Measurements from ENCODE around the gene TAL1.

TAL1 gene

GRCh38 chr1:47223921-47224675, 7.9 kb downstream of the TAL1 start:
- H3K4me3 ChIP-seq (ENCODE audit: insufficient read length, low read depth): no peak overlapping the region
- peaks cover 14% of the 10 kb centered on the region for H3K4me1 ChIP-seq (ENCODE audit: insufficient read depth, insufficient read length)
- no peak overlapping the region for H3K9ac ChIP-seq (ENCODE audit: insufficient read length, low read depth)
- TF ChIP-seq ZNF274 (IDR thresholded peaks at IDR 0.05; ENCODE audit: low read depth, low read length) (no peak), YY1 (IDR thresholded peaks at IDR 0.05; ENCODE audit: insufficient read depth, insufficient read length) (no peak), SUZ12 (IDR thresholded peaks at IDR 0.05; ENCODE audit: extremely low read depth, insufficient read depth, insufficient read length) (no peak)
- H3K27me3 ChIP-seq (ENCODE audit: insufficient read depth, insufficient read length): peaks cover 78% of the 10 kb centered on the region
- H3K9me3 ChIP-seq (ENCODE audit: insufficient read depth, low read length): no peaks in the 10 kb centered on the region
- H3K36me3 ChIP-seq (ENCODE audit: insufficient read depth, insufficient read length, low read length): no peaks in the 10 kb centered on the region
- DNase-seq (ENCODE audit: low read depth, low spot score): no peak

DNA sequence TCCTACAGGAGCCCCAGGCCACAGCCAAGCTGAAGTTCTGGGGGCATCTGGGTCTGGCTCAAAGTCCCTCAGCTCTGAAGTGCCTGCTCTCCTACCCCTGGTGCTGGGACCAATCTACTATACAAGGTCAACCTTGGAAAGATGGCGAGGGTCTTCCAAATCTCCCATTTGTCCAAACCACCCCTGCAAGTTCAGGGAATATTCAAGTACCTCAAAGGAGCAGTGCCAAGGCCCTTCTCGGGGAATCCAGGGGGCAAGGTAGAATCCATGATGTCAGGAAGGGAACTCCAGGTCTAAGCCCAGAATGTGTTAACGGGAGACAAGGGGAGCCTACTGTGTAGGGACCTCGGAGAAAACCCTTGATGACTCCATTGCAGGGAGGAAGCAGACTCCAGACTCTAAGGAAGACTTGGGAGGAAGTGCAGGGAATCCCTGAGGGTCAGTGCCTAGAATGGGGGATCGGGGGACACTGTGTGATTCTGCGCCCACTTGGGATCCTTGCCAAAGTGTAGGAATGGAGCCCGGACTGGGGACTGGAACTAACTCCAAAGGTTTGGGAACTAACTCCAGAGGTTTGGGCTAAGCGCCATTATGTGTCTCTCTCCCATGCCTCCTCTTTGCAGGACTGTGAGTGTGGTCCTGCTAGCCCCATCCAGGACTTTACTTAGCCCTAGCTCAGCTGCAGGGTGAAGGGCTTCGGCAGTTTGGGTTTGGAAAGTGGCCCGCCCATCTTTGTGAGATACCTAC, 8.7 kb downstream of the TAL1 start:
- Histone ChIP-seq H3K9ac (ENCODE audit: insufficient read length, low read depth) (no peak overlapping the region), H3K4me3 (ENCODE audit: insufficient read length, low read depth) (no peak overlapping the region), H3K4me1 (ENCODE audit: insufficient read depth, insufficient read length) (peaks cover 6% of the 10 kb centered on the region), H3K9me3 (ENCODE audit: insufficient read depth, low read length) (no peaks in the 10 kb centered on the region), H3K27me3 (ENCODE audit: insufficient read depth, insufficient read length) (peaks cover 71% of the 10 kb centered on the region), H3K36me3 (ENCODE audit: insufficient read depth, insufficient read length, low read length) (no peaks in the 10 kb centered on the region)
- no peak for DNase-seq (ENCODE audit: low read depth, low spot score)
- TF ChIP-seq YY1 (IDR thresholded peaks at IDR 0.05; ENCODE audit: insufficient read depth, insufficient read length): no peak
- no peak for TF ChIP-seq ZNF274 (IDR thresholded peaks at IDR 0.05; ENCODE audit: low read depth, low read length)
- TF ChIP-seq SUZ12 (IDR thresholded peaks at IDR 0.05; ENCODE audit: extremely low read depth, insufficient read depth, insufficient read length): no peak

DNA sequence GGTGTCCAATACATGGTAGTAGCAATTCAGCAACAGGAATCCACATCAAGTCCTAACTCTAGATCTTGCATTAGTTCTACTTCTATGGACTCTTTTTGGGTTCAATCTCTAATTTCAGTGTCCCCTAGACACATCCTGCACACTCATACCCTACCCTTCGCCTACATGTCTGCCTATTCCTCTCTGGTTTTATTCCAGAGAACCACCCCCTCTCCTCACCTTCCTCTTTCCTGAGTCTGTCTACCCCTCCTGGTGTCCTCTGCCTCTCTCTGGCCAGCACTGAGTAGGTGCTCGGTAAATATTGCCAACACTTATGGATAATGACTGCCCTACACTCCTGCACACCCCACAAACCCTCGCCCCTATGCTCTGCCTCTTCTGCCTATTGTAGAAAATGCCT, 9.5 kb downstream of the TAL1 start:
- H3K9ac ChIP-seq (ENCODE audit: insufficient read length, low read depth): no peak overlapping the region
- no peaks in the 10 kb centered on the region for H3K36me3 ChIP-seq (ENCODE audit: insufficient read depth, insufficient read length, low read length)
- peaks cover 6% of the 10 kb centered on the region for H3K4me1 ChIP-seq (ENCODE audit: insufficient read depth, insufficient read length)
- H3K27me3 ChIP-seq (ENCODE audit: insufficient read depth, insufficient read length): peaks cover 67% of the 10 kb centered on the region
- H3K4me3 ChIP-seq (ENCODE audit: insufficient read length, low read depth): no peak overlapping the region
- H3K9me3 ChIP-seq (ENCODE audit: insufficient read depth, low read length): no peaks in the 10 kb centered on the region
- no peak for DNase-seq (ENCODE audit: low read depth, low spot score)
- TF ChIP-seq YY1 (IDR thresholded peaks at IDR 0.05; ENCODE audit: insufficient read depth, insufficient read length) (no peak), SUZ12 (IDR thresholded peaks at IDR 0.05; ENCODE audit: extremely low read depth, insufficient read depth, insufficient read length) (no peak), ZNF274 (IDR thresholded peaks at IDR 0.05; ENCODE audit: low read depth, low read length) (no peak)

DNA sequence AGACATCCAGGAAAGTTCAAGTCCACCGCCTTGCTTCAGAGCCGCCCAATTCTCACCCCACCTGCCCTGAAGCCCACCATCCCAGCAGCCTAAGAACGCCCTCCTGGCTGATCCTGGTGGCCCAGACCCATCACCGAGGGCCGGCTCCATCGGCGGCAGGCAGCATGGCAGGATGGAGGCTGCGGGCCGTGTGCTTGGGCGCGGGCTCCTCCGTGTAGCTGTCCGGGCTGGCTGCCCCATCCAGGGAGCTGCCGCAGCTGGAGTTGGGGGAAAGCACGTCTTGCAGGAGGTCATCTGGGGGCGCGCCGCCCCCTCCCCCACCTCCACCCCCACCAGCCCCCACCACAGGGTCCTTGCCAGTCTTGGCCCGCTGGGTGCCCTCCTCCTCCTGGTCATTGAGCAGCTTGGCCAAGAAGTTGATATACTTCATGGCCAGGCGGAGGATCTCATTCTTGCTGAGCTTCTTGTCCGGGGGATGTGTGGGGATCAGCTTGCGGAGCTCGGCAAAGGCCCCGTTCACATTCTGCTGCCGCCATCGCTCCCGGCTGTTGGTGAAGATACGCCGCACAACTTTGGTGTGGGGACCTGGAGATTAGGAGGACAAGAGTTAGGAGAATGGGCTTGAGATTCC, 12.3 kb downstream of the TAL1 start:
- DNase-seq (ENCODE audit: low read depth, low spot score): no peak
- Histone ChIP-seq H3K9me3 (ENCODE audit: insufficient read depth, low read length) (no peaks in the 10 kb centered on the region), H3K4me3 (ENCODE audit: insufficient read length, low read depth) (no peak overlapping the region), H3K9ac (ENCODE audit: insufficient read length, low read depth) (no peak overlapping the region), H3K4me1 (ENCODE audit: insufficient read depth, insufficient read length) (peaks cover 2% of the 10 kb centered on the region), H3K27me3 (ENCODE audit: insufficient read depth, insufficient read length) (peaks cover 40% of the 10 kb centered on the region), H3K36me3 (ENCODE audit: insufficient read depth, insufficient read length, low read length) (no peaks in the 10 kb centered on the region)
- TF ChIP-seq SUZ12 (IDR thresholded peaks at IDR 0.05; ENCODE audit: extremely low read depth, insufficient read depth, insufficient read length) (no peak), YY1 (IDR thresholded peaks at IDR 0.05; ENCODE audit: insufficient read depth, insufficient read length) (no peak), ZNF274 (IDR thresholded peaks at IDR 0.05; ENCODE audit: low read depth, low read length) (no peak)

DNA sequence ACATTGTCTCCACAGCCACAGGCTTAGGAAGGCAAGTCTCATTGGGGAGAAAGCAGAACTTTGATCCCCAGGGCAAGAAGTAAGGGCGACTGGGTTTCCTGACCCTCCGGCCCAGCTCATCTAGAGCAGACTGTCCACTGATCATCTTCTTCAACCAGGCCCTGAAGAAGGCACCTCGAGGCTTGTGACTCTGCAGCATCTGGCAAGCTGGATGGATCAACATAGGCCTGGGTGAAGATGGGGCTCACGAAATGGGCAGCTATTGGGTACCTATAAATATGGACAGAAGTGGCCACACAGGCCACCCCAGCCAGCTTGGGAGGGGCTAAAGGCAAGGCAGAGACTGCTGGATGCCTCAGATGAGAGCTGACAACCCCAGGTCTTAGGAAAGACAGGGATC, 13.0 kb downstream of the TAL1 start:
- no peak for TF ChIP-seq ZNF274 (IDR thresholded peaks at IDR 0.05; ENCODE audit: low read depth, low read length)
- no peak for TF ChIP-seq SUZ12 (IDR thresholded peaks at IDR 0.05; ENCODE audit: extremely low read depth, insufficient read depth, insufficient read length)
- TF ChIP-seq YY1 (IDR thresholded peaks at IDR 0.05; ENCODE audit: insufficient read depth, insufficient read length): no peak
- Histone ChIP-seq H3K27me3 (ENCODE audit: insufficient read depth, insufficient read length) (peaks cover 39% of the 10 kb centered on the region), H3K4me1 (ENCODE audit: insufficient read depth, insufficient read length) (no peaks in the 10 kb centered on the region), H3K36me3 (ENCODE audit: insufficient read depth, insufficient read length, low read length) (no peaks in the 10 kb centered on the region), H3K9me3 (ENCODE audit: insufficient read depth, low read length) (no peaks in the 10 kb centered on the region), H3K4me3 (ENCODE audit: insufficient read length, low read depth) (no peak overlapping the region), H3K9ac (ENCODE audit: insufficient read length, low read depth) (no peak overlapping the region)
- no peak for DNase-seq (ENCODE audit: low read depth, low spot score)

- Histone ChIP-seq H3K4me1 (ENCODE audit: insufficient read depth, insufficient read length) (peaks cover 9% of the 10 kb centered on the region), H3K36me3 (ENCODE audit: insufficient read depth, insufficient read length, low read length) (no peaks in the 10 kb centered on the region), H3K4me3 (ENCODE audit: insufficient read length, low read depth) (no peak overlapping the region), H3K9me3 (ENCODE audit: insufficient read depth, low read length) (no peaks in the 10 kb centered on the region), H3K9ac (ENCODE audit: insufficient read length, low read depth) (no peak overlapping the region), H3K27me3 (ENCODE audit: insufficient read depth, insufficient read length) (peaks cover 17% of the 10 kb centered on the region)
- no peak for DNase-seq (ENCODE audit: low read depth, low spot score)
- no peak for TF ChIP-seq ZNF274 (IDR thresholded peaks at IDR 0.05; ENCODE audit: low read depth, low read length)
- TF ChIP-seq SUZ12 (IDR thresholded peaks at IDR 0.05; ENCODE audit: extremely low read depth, insufficient read depth, insufficient read length): no peak
- no peak for TF ChIP-seq YY1 (IDR thresholded peaks at IDR 0.05; ENCODE audit: insufficient read depth, insufficient read length)
These were observed 15.6 kb downstream of the TAL1 start for GRCh38 chr1:47216278-47217059.

All from NT2/D1 (cell line).